Measurements from ENCODE around the gene EMD.

DNA sequence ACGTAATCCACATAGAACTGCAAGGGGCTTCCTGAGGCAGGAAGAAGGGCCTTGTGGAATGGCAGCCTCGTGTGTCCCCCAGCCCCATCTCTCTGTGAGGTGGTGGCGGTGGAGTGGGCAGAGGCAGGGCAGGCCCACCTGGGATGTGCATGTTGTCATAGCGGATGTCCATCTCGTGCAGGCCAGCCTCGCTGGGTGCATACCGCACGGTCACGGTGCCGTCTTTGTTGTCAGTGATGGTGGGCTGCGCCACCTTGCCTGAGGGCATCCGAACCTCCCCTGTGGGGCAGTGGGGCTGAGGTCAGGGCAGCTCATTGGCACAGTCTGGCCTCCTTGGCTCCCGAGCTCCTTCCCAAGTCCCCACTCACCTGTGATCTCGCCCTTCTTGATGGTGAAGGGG, 25.1 kb upstream of the EMD start:
- TF ChIP-seq, protein P1, sequence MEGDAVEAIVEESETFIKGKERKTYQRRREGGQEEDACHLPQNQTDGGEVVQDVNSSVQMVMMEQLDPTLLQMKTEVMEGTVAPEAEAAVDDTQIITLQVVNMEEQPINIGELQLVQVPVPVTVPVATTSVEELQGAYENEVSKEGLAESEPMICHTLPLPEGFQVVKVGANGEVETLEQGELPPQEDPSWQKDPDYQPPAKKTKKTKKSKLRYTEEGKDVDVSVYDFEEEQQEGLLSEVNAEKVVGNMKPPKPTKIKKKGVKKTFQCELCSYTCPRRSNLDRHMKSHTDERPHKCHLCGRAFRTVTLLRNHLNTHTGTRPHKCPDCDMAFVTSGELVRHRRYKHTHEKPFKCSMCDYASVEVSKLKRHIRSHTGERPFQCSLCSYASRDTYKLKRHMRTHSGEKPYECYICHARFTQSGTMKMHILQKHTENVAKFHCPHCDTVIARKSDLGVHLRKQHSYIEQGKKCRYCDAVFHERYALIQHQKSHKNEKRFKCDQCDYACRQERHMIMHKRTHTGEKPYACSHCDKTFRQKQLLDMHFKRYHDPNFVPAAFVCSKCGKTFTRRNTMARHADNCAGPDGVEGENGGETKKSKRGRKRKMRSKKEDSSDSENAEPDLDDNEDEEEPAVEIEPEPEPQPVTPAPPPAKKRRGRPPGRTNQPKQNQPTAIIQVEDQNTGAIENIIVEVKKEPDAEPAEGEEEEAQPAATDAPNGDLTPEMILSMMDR (IDR thresholded peaks at IDR 0.05; ENCODE audit: insufficient read depth, low read length, poor library complexity, severe bottlenecking) = no peak
- no peak for TF ChIP-seq EZH2phosphoT487 (conservative IDR thresholded peaks at IDR 0.05; ENCODE audit: low read length)

Measured in SU-DHL-6 (cell line).